VCaP (cell line): Measurements from ENCODE around the gene LRRC53.

Experiments used
- H3K27ac ChIP-seq: fragments of 450-650 bp; 2 replicates; pipeline ENCODE4 v1.5.1; 2017
- TF ChIP-seq, protein P1 (sequence below): fragments of 450-650 bp; conservative IDR thresholded peaks from 2 replicates; pipeline ENCODE4 v1.5.1; 2017; ENCODE audit warnings: mild to moderate bottlenecking, moderate library complexity

The LRRC53 gene

DNA sequence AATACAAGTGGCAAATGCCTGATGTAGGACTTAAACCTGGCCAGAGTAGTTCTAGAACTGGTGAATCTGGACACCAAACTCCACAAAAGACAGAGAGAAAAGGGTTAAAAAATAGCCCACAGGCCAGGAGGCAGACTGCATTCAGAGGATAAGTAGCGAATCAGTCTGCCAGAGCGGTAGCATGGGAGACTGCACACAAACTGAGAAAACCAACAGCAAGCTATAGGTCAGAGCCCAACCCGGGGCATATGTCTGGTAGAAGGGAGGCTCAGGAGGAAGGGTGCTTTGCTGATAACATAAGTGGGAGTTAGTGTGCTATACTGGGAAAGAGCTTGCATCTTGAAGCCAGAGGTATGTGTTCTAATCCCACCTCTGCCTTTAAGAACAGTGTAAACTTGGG, 4.0 kb downstream of the LRRC53 start:
- no peak overlapping the region for H3K27ac ChIP-seq
- TF ChIP-seq, protein P1, sequence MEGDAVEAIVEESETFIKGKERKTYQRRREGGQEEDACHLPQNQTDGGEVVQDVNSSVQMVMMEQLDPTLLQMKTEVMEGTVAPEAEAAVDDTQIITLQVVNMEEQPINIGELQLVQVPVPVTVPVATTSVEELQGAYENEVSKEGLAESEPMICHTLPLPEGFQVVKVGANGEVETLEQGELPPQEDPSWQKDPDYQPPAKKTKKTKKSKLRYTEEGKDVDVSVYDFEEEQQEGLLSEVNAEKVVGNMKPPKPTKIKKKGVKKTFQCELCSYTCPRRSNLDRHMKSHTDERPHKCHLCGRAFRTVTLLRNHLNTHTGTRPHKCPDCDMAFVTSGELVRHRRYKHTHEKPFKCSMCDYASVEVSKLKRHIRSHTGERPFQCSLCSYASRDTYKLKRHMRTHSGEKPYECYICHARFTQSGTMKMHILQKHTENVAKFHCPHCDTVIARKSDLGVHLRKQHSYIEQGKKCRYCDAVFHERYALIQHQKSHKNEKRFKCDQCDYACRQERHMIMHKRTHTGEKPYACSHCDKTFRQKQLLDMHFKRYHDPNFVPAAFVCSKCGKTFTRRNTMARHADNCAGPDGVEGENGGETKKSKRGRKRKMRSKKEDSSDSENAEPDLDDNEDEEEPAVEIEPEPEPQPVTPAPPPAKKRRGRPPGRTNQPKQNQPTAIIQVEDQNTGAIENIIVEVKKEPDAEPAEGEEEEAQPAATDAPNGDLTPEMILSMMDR = no peak

DNA sequence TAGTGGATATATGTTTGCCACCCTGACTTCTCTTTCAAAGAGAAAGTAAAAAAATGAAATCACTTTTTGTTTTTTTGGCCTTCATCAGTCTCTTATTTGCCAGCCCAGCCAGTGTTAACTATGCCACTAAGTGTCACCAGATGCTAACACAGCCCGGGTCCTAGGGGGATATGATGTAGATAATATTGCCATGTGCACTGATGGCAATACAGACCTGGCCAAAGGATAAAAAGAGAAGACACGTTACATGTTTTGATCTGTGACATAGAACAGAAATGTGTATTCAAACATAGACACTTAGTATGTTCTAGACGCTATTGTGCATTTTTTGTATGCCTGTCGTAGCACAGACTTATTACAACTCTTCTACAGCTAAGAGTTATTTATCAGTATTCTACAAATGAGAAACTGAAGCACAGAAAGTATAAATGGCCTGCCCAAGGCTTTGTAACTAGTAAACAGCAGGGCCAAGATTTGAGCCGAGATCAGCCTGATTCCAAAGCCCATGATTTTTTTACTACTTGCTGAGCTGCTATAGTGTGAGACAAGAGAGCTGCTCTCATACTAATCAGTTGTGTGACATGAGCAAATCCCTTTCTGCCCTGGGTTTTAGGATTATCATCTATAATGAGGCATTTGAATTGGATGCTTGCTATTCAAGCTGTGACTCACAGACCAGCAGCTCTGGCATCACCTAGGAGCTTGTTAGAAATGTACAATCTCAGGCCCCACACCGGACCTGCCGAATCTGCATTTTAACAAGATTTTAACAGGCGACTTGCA, 6.3 kb downstream of the LRRC53 start:
- TF ChIP-seq, protein P1 = no peak
- no peak overlapping the region for H3K27ac ChIP-seq

DNA sequence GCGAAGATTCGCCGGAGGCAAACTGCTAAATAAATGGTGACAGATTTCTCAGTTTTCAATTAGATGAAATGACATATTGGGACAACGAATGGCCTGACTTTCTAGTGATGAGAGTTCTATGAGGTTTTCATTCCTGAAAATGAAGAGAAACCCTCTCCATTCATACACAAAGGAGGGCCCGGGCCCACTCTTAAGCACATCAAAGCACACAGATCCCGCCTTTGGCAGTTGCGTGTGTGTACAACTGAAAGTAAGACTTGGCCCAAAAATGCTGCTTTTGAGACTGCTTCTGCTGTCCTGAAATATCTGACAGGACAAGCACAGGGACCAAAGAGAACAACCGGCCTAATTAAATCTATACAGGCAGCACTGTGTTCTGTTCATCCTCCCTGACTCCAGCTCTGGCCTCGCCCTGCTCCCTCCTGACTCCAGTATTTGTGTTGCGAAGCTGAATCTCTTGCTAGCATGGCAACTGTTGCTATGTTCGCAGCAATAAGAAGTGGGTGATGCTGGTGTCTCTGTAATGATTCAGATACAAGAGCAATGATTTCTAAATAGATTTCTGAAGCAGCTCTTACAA, 7.4 kb downstream of the LRRC53 start:
- no peak overlapping the region for H3K27ac ChIP-seq
- TF ChIP-seq, protein P1 = no peak

DNA sequence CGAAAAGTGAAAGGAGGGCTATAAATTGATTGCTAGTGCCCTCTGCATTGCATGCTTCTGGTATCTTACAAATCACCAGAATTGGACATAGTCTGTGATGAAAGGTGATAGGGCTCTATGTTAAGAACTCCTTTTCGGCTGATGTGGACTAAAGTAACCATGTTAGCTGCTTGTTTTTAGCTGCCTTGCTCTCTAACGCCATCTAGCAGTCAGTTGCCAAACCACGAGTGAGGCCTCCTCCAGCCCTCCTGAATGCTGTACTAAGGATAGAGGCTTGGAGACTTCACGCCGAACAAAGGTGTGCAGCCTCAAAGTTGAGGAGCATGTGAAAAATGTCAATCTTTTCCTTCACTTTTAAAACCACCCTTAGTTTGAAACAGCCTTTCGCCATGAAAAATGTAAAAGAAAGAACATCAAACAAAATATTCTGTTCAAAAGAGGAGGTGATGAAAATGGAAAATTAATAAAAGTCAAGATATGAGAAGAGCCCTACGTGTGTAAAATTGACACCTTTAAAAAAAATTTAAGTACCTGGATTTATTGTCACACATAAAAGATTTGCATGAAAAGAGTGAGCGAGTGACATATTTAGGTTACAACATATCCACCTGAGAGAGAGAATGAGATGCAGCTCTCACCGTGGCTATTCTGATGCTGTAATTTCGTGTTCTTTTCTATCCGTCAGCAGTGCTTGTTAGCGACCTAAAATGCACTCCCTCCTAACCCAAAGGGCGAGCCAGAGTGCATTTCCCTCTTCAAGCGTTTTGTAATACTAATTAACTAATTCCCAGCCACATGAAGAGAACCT, 8.1 kb downstream of the LRRC53 start:
- no peak overlapping the region for H3K27ac ChIP-seq

DNA sequence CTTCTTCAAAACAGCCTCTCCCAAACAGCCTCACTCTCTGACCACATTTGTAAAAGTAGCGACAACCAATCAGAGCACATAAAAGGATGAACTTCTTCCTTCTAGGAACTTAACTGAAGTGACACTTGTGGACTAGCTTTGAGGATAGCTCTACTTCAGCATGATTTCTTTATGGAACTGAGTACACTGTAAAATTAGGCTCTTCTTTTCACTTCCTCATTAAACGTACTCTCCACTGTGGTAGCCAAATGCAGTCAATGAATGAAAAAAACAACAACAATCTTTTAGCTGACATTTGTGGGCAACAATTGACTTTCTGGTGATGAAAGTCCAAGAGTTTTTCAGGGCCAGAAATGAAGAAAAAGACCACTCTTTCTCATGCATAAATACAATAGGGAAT, 9.6 kb downstream of the LRRC53 start:
- H3K27ac ChIP-seq = no peak overlapping the region
- TF ChIP-seq, protein P1 = no peak

More for the DNA sequence above, 8.1 kb downstream of the LRRC53 start:
- TF ChIP-seq, protein P1 = peak; percentile 95

DNA sequence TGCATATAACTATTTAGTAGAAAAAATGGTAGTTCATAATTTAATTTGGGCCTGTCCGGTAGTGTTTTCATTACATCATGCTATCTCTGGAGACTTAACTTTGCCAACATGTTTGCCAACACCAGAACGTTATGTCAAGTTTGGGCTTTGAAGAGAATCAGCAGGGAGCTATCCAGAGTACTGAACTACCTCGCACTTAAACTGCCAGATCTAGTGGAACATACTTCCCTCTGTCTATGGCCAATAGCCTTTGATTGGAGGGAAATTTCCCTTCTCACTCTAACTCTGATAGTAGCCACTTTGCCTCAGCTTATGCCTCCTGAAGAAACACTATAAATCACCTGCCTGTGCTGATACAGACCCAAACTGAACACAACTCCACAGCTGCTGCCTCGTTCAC, 10.0 kb downstream of the LRRC53 start:
- TF ChIP-seq, protein P1 = no peak
- H3K27ac ChIP-seq = no peak overlapping the region

DNA sequence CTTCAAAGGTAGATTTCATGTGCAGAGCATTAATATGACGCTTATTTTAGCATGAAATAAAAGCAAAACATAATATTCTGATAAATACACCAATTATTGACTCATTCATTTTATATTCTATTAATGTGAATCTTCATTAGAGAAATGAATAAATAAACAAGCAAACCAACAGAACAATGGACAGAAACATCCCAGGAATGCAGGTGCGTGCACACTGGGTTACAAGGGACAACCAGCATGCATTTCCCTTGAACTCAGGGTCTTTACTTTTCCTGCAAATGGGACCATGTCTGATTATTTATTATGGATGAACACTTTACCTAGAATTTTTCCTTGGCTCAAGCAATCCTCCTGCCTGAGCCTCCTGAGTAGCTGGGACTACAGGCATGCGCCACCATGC, 13.5 kb downstream of the LRRC53 start:
- TF ChIP-seq, protein P1 = no peak
- no peak overlapping the region for H3K27ac ChIP-seq
